Islet precursor cell (in vitro differentiated cells): ENCODE results near the gene SALL2.
"Not testable (repeated sequence)": the region's sequence is repeated elsewhere in the genome, so short reads cannot be mapped to it uniquely, and the experiment has no call there.

ENCODE experiments used
- DNase-seq: peaks from one replicate; pipeline ENCODE4 v3.0.0-alpha.2; 2018

The SALL2 gene

GRCh38 chr14:21525962-21526671, at the start of gene SALL2:
SALL2 (minus strand) TSS chr14:21526346; CDS start chr14:21526127, 219 bp downstream.
- peak; percentile 93 for DNase-seq

- DNase-seq: no peak
These were observed 49.5 kb upstream of the SALL2 start for GRCh38 chr14:21575661-21576060.

GRCh38 chr14:21572604-21573003, 46.5 kb upstream of the SALL2 start:
- DNase-seq: no peak

GRCh38 chr14:21558703-21559170, 32.6 kb upstream of the SALL2 start:
- DNase-seq: no peak

- peak; percentile 83 for DNase-seq
These were observed 31.1 kb upstream of the SALL2 start for GRCh38 chr14:21557084-21557901.

- no peak for DNase-seq
These were observed 30.4 kb upstream of the SALL2 start for GRCh38 chr14:21556378-21557083.

- no peak for DNase-seq
These were observed 27.1 kb upstream of the SALL2 start for GRCh38 chr14:21553266-21553665.

GRCh38 chr14:21544588-21544987, 18.4 kb upstream of the SALL2 start:
- DNase-seq: not testable (repeated sequence)

- no peak for DNase-seq
These were observed 17.8 kb upstream of the SALL2 start for GRCh38 chr14:21543963-21544362.

GRCh38 chr14:21543521-21543960, 17.4 kb upstream of the SALL2 start:
- DNase-seq: no peak

- DNase-seq: no peak
These were observed 15.4 kb upstream of the SALL2 start for GRCh38 chr14:21541413-21542074.

GRCh38 chr14:21539189-21539940, 13.2 kb upstream of the SALL2 start:
- DNase-seq: no peak

GRCh38 chr14:21537090-21537424, 10.9 kb upstream of the SALL2 start:
- no peak for DNase-seq

- no peak for DNase-seq
These were observed 10.4 kb upstream of the SALL2 start for GRCh38 chr14:21536418-21537089.

- DNase-seq: no peak
These were observed 9.6 kb upstream of the SALL2 start for GRCh38 chr14:21535545-21536417.

GRCh38 chr14:21534576-21534975, 8.4 kb upstream of the SALL2 start:
- DNase-seq: peak; percentile 54

- no peak for DNase-seq
These were observed 7.1 kb upstream of the SALL2 start for GRCh38 chr14:21533294-21533693.

- DNase-seq: no peak
These were observed 3.4 kb upstream of the SALL2 start for GRCh38 chr14:21529515-21529914.

GRCh38 chr14:21528381-21529348, 2.5 kb upstream of the SALL2 start:
- no peak for DNase-seq
